ENCODE data around the gene CLSTN3.
"Not testable (repeated sequence)": the region's sequence is repeated elsewhere in the genome, so short reads cannot be mapped to it uniquely, and the experiment has no call there.

CLSTN3 gene

GRCh38 chr12:7154042-7154441 is 23.9 kb downstream of the CLSTN3 start:
- DNase-seq: no peak

- no peak for DNase-seq
Observed at GRCh38 chr12:7154901-7155470, 24.8 kb downstream of the CLSTN3 start.

GRCh38 chr12:7155471-7156034 is 25.4 kb downstream of the CLSTN3 start:
- DNase-seq: no peak

GRCh38 chr12:7156259-7157197 is 26.4 kb downstream of the CLSTN3 start:
- DNase-seq: no peak

GRCh38 chr12:7157391-7157790 is 27.2 kb downstream of the CLSTN3 start:
- no peak for DNase-seq

GRCh38 chr12:7158781-7159609 is 28.8 kb downstream of the CLSTN3 start:
- DNase-seq: no peak

- DNase-seq: no peak
Observed at GRCh38 chr12:7160183-7160582, 30.0 kb downstream of the CLSTN3 start.

GRCh38 chr12:7161327-7161726 is 31.2 kb downstream of the CLSTN3 start:
- no peak for DNase-seq

- no peak for DNase-seq
Observed at GRCh38 chr12:7161811-7162210, 31.6 kb downstream of the CLSTN3 start.

GRCh38 chr12:7162691-7163114 is 32.5 kb downstream of the CLSTN3 start:
- peak; percentile 18 for DNase-seq

- DNase-seq: no peak
Observed at GRCh38 chr12:7169951-7170350, 39.8 kb downstream of the CLSTN3 start.

- no peak for DNase-seq
Observed at GRCh38 chr12:7171854-7172253, 41.7 kb downstream of the CLSTN3 start.

- DNase-seq: no peak
Observed at GRCh38 chr12:7175493-7175892, 45.3 kb downstream of the CLSTN3 start.

- no peak for DNase-seq
Observed at GRCh38 chr12:7176595-7176994, 46.4 kb downstream of the CLSTN3 start.

- DNase-seq: no peak
Observed at GRCh38 chr12:7178481-7178880, 48.3 kb downstream of the CLSTN3 start.

- DNase-seq: no peak
Observed at GRCh38 chr12:7180685-7181084, 50.5 kb downstream of the CLSTN3 start.

- DNase-seq: not testable (repeated sequence)
Observed at GRCh38 chr12:7186058-7186457, 55.9 kb downstream of the CLSTN3 start.

GRCh38 chr12:7188562-7189397 is 58.6 kb downstream of the CLSTN3 start:
- peak; percentile 73 for DNase-seq

- DNase-seq: peak; percentile 93
Observed at GRCh38 chr12:7189398-7190267, 59.5 kb downstream of the CLSTN3 start, which contains the start of gene PEX5. TSS of gene PEX5 (plus strand) at chr12:7189686. CDS start at chr12:7190378, 692 bp downstream.

GRCh38 chr12:7190268-7191055 is 60.3 kb downstream of the CLSTN3 start:
- DNase-seq: no peak

Data from activated CD4-positive, alpha-beta T cell treated with anti-CD3 and anti-CD28 coated beads, Interleukin-10, Interleukin-2, amounts not matched to agents 100 ng/mL and 50 ng/mL, durations not matched to agents 16 hours and 8 hours (primary cell).